ENCODE measurements around the gene SEPTIN10.

DNA sequence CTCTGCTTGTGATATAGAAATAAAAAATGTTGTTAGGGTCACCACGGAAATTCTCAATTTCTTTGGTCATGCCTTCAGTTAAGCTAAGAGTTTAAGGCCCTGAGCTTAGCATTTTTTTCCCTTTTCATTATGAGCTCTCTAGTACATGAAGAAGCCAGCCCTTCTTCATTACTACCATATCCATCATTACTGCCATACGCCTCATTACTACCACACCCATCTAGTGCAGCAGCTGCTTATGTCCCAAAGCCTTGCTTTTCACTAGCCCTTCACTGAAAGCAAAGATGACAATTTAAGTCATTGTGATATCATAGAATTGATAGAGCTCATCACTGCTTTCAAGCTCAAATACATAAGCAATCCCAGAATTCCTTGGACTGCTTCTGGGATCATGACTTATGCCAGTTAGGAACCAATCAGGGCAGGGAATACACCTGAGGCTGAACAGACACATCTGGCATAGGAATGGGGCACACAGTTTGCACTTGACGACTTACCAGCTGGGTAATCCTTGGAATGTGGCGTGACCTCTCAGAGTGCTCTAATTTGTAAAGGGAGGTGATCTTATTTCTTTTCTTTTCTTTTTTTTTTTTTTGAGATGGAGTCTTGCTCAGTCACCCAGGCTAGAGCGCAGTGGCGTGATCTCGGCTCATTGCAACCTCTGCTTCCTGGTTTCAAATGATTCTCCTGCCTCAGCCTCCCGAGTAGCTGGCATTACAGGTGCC is 40.7 kb upstream of the SEPTIN10 start:
- TF ChIP-seq SUZ12 (IDR thresholded peaks at IDR 0.05; ENCODE audit: extremely low read depth, insufficient read depth, insufficient read length) (no peak), YY1 (IDR thresholded peaks at IDR 0.05; ENCODE audit: insufficient read depth, insufficient read length) (no peak)

Measured in NT2/D1 (cell line).